Small intestine (tissue), 7 donors: ENCODE data around the gene RPP30. TPM values are rescaled to one million over a fixed set of nuclear protein-coding genes. Genes with fewer than 3 reads are reported as not detected.
A peak's percentile ranks its signal among the peaks of the same experiment; 100 is the strongest.

Experiments used
- DNase-seq, 2 donors: peaks; one replicate each; pipeline versions ENCODE4 v3.0.0 to v3.0.0-alpha.2; 2013
- FAIRE-seq: peaks from 2 replicates; lab custom pipeline; 2012; peaks lifted over from hg19 to GRCh38; lab: Jason Lieb, UNC
- H3K27ac ChIP-seq, 3 donors: one replicate each; pipeline ENCODE4 v1.5.1; 2013; ENCODE audit warnings: low read length in 2 of 3, mild to moderate bottlenecking in 2 of 3, control low read depth in 1 of 3, inconsistent platforms in 1 of 3, low read depth in 1 of 3, moderate library complexity in 1 of 3
- H3K27me3 ChIP-seq, 3 donors: one replicate each; pipeline ENCODE4 v1.6.1; 2013; ENCODE audit warnings: low read length in 3 of 3, inconsistent platforms in 1 of 3; ENCODE audit not compliant: control insufficient read depth in 3 of 3, insufficient read depth in 3 of 3
- H3K36me3 ChIP-seq, 3 donors: one replicate each; pipeline ENCODE4 v1.6.1; 2013; ENCODE audit warnings: low read length in 3 of 3, inconsistent platforms in 1 of 3, low read depth in 1 of 3, mild to moderate bottlenecking in 1 of 3, moderate library complexity in 1 of 3; ENCODE audit not compliant: control insufficient read depth in 3 of 3, insufficient read depth in 2 of 3
- H3K4me1 ChIP-seq, 3 donors: one replicate each; pipeline ENCODE4 v1.6.1; 2013; ENCODE audit warnings: low read length in 2 of 3, inconsistent platforms in 1 of 3, low read depth in 1 of 3, mild to moderate bottlenecking in 1 of 3, moderate library complexity in 1 of 3; ENCODE audit not compliant: control insufficient read depth in 3 of 3, insufficient read depth in 2 of 3
- H3K4me3 ChIP-seq, 3 donors: one replicate each; pipeline ENCODE4 v1.5.1; 2013; ENCODE audit warnings: low read length in 3 of 3, control low read depth in 1 of 3, inconsistent platforms in 1 of 3, low read depth in 1 of 3, mild to moderate bottlenecking in 1 of 3, moderate library complexity in 1 of 3
- H3K9me3 ChIP-seq, 2 donors: one replicate each; pipeline ENCODE4 v1.6.1; 2013; ENCODE audit warnings: low read depth in 1 of 2, low read length in 1 of 2; ENCODE audit not compliant: control insufficient read depth in 2 of 2, insufficient read depth in 1 of 2
- WGBS, 3 donors: extraction: QIAGEN DNeasy Blood & Tissue Kit; methylation state at CpG; one replicate each; pipeline ENCODE4 v1.1.7; 2013; 5-methylcytosine and 5-hydroxymethylcytosine counted together
- polyA plus RNA-seq, 4 donors: library from polyadenylated mRNA; stranded (reverse) in 3 of 4; unstranded in 1 of 4; fragments of 200-250 nt in 3 of 4; fragments of 120-200 nt in 1 of 4; gene quantifications; one replicate each; pipeline versions ENCODE4 v1.2.1 to v1.2.3, GENCODE V29; 2013
- donor health status: healthy with polysubstance abuse.
- donor health status: control.
- donor health status: control.
- donor health status: Bipolar disorder and iron deficiency.
- donor health status: healthy.

The RPP30 gene
- polyA plus RNA-seq, 4 donors, result 18.4 to 32.9 (median 24.1) TPM

DNA sequence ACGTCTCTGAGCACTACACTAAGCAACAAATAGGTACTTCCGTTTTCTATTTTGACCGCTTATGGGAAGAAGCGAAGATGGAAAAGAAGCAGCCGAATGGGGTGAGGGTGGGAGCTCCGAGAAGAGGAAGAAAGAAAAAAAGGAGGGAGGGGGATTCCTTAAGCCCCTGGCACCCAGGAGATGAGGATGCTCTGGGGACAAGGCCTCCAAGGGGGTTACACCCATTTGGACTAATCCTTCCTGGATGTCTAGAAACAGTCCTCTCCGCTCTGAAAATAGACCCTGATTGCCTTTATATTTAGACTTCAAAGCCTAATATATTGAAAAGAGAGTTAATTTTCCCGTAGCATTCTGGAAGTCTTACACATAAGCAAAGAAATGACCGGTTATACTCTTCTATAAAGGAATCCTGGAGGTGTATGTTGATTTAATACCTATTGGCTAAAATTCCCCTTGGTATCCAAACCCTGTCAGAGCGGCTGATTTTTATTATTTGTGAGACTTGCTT lies 13.3 kb upstream of the RPP30 start:
- 32 to 35% (median 34%) methylated on average over 10 of the region's 10 CpGs for WGBS, 3 donors
- Histone ChIP-seq H3K36me3 (no peaks in the 10 kb centered on the region), H3K4me1 (no peaks in the 10 kb centered on the region), H3K27me3 (peaks cover 6 to 49% (median 10%) of the 10 kb centered on the region in 3 donors), H3K4me3 (peak overlapping the region in 2 of 3 donors; percentile 48 to 73), H3K27ac (peak overlapping the region in 1 of 3 donors; percentile 77), H3K9me3 (no peaks in the 10 kb centered on the region)
- FAIRE-seq (no peak), DNase-seq (no peak)

DNA sequence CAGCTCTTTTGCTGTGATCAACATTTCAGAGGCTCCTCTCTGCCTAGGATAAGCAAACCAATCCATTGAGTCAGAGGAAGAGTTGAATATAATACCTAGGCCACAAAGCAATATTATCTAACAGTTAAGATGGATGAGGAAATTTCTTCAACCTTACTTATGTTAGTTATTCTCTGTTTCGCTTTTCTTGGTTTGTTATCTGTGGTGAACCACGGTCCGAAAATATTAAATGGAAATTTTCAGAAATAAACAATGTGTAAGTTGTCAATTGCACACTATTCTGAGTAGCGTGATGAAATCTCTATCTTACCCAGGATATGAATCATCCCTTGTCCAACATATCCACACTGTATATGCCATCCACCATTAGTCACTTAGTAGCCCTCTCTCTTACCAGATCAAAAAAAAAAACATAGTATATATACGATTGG lies 12.4 kb upstream of the RPP30 start:
- DNase-seq, result no peak
- Histone ChIP-seq H3K4me1 (no peaks in the 10 kb centered on the region), H3K9me3 (no peaks in the 10 kb centered on the region), H3K27me3 (peaks cover 6 to 46% (median 7%) of the 10 kb centered on the region in 3 donors), H3K27ac (no peak overlapping the region), H3K36me3 (no peaks in the 10 kb centered on the region), H3K4me3 (no peak overlapping the region)
- WGBS, 3 donors, result 61 to 73% (median 62%) methylated on average over 5 of the region's 5 CpGs
- FAIRE-seq, result no peak

DNA sequence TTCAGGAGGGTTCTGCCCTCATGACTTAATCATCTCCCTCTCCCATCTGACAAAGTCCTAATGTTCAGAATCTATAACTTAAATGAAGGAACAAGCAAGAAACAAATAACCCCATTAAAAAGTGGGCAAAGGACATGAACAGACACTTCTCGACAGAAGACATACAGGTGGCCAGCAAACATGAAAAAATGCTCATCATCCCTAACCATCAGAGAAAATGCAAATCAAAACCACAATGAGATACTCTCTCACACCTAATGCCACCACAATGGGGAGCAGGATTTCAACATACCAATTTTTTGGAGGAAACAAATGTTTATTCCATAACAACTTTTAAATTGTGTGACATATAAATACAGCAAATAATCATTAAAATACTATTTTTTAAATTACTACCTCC lies 11.0 kb upstream of the RPP30 start:
- no peak for FAIRE-seq

DNA sequence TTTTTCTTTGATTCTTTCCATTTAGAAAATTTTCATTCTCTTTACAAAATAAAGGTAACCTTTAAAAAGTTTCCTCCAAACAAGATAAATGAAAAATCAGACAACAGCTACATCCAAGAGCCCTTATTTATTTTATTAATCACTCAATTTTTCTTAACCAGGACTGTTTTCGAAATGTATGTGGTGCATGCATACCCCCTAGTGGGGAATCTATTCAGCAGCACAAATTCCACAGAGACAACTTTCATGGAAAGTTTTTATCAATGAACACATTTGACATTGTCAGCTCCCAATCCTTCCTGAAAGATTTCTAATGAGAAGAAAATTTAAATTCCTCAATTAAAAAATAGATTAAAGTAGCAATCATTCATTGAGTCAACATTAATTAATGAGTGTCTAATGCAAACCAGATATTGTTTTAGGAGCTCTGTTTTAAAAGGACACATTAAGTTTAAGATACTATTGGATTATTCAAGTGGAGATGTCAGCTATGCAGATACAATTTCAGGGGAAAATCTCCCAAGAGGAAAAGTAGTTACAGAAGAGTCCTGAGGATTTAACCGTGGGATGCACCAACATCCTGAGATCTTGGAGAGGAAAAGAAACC lies 8.8 kb upstream of the RPP30 start:
- Histone ChIP-seq H3K4me1 (no peaks in the 10 kb centered on the region), H3K36me3 (no peaks in the 10 kb centered on the region), H3K4me3 (no peak overlapping the region), H3K9me3 (no peaks in the 10 kb centered on the region), H3K27ac (no peak overlapping the region), H3K27me3 (peaks cover 0 to 35% (median 4%) of the 10 kb centered on the region in 3 donors)
- WGBS, 3 donors, result 24 to 35% (median 29%) methylated on average over 2 of the region's 2 CpGs
- FAIRE-seq, result no peak
- peak in 1 of 2 donors; percentile 7 for DNase-seq

More for the DNA sequence above, 11.0 kb upstream of the RPP30 start:
- Histone ChIP-seq H3K4me1 (no peaks in the 10 kb centered on the region), H3K27me3 (peaks cover 4 to 41% (median 9%) of the 10 kb centered on the region in 3 donors), H3K36me3 (no peaks in the 10 kb centered on the region), H3K27ac (no peak overlapping the region), H3K9me3 (no peaks in the 10 kb centered on the region), H3K4me3 (no peak overlapping the region)
- DNase-seq, result no peak
- WGBS, 3 donors, result 58 to 74% (median 65%) methylated on average over 1 of the region's 1 CpG

DNA sequence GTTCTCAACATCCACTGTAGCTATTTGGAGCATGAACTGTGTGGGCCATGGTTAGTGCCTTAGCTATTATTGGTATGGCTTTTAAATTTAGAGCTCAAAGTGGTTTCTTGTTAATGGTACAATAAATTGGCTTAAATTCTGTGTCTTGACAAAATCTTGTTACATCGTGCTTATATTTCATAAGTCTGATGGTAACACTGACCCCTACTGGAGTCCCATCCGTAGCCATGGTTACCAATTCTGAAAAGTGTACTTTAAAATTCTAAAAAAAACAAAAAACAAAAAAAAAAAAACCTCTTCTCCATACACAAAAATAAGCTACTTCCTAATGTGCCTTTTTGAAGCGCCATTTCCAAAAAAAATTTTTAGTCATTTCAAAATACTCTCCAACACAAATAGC lies 6.4 kb upstream of the RPP30 start:
- Histone ChIP-seq H3K9me3 (no peaks in the 10 kb centered on the region), H3K27ac (no peak overlapping the region), H3K4me1 (no peaks in the 10 kb centered on the region), H3K27me3 (peaks cover 0 to 25% (median 4%) of the 10 kb centered on the region in 3 donors), H3K4me3 (no peak overlapping the region), H3K36me3 (no peaks in the 10 kb centered on the region)
- no peak for FAIRE-seq
- 31 to 43% (median 40%) methylated on average over 3 of the region's 3 CpGs for WGBS, 3 donors
- no peak for DNase-seq

DNA sequence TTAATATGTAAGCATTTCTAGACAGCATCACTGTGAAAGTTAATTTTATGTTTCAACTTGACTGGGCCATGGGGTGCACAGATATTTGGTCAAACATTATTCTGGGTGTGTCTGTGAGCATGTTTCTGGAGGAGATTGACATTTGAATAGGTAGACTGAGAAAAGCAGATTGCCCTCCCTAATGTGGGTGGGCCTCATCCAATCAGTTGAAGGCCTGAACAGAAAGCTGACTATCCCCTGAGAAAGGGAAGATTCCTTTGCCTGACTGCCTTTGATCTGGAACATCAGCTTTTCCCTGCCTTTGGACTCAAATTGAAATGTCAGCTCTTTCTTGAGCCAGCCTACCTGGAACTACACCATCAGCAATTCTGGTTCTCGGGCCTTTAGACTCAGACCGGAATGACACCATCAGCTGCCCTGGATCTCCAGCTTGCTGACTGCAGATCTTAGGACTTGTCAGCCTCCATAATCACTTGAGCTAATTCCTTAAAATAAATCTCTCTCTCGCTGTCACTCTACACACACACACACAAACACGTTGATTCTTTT lies 5.7 kb upstream of the RPP30 start:
- Histone ChIP-seq H3K4me3 (no peak overlapping the region), H3K4me1 (no peaks in the 10 kb centered on the region), H3K27me3 (peaks cover 0 to 22% (median 4%) of the 10 kb centered on the region in 3 donors), H3K27ac (no peak overlapping the region), H3K36me3 (no peaks in the 10 kb centered on the region), H3K9me3 (no peaks in the 10 kb centered on the region)
- no peak for DNase-seq
- 86 to 91% (median 87%) methylated on average over 4 of the region's 4 CpGs for WGBS, 3 donors
- FAIRE-seq, result no peak

DNA sequence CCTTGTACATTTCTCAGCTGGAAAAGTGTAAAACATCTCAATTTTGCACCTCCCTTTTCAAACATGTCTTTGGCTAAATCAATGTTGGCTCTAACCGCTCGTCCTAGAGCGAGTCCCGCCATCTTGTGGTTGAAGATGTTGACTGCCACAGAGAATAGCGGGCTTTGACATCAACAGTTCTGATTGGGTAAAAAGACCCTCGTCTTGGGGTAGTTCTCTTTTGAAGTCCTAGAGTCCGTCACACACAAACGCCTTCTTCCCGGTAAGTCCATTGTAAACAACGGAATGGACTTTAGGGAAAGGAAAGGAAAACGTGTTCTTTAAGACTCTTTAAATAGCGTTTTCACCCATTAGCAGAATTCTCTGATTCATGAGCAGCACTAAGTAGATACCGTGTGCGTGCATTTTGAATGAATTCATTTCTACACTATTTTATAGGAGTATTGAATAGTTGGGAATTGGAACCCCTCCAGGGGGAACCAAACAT lies 452 bp upstream of the RPP30 start:
- no peaks in the 10 kb centered on the region for H3K36me3 ChIP-seq
- 2 to 4% (median 3%) methylated on average over 14 of the region's 14 CpGs for WGBS, 3 donors
- H3K4me3 ChIP-seq, result peak overlapping the region; percentile 75 to 93 (median 86)
- peak; percentile 31 to 49 for DNase-seq
- H3K9me3 ChIP-seq, result no peaks in the 10 kb centered on the region
- FAIRE-seq, result no peak
- H3K4me1 ChIP-seq, result no peaks in the 10 kb centered on the region
- H3K27ac ChIP-seq, result peak overlapping the region in 1 of 3 donors; percentile 67
- peaks cover 0 to 9% (median 3%) of the 10 kb centered on the region in 3 donors for H3K27me3 ChIP-seq

DNA sequence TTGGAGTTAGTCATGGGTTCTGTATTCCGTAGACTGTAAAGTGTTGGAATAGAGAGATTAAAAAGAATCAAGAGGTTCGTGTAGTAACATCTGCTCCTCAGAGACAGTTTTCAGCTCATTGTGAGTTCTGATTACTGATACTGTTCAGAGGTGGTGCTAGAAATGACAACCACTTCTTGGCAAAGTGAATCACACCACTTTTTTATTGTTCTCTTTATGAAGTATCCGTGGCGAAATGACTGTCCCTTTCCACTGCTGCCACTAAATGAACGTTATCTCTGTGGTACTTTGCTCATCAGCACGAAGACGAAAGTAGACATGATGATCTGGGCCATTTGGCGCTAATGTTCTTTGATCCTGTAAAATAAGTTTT lies 860 bp downstream of the RPP30 start:
- WGBS, 3 donors, result 6 to 21% (median 8%) methylated on average over 8 of the region's 8 CpGs
- Histone ChIP-seq H3K27me3 (peaks cover 0 to 4% (median 0%) of the 10 kb centered on the region in 3 donors), H3K4me3 (peak overlapping the region in 2 of 3 donors; percentile 75 to 93), H3K27ac (no peak overlapping the region), H3K4me1 (no peaks in the 10 kb centered on the region), H3K36me3 (peaks cover 4 to 5% (median 5%) of the 10 kb centered on the region in 3 donors), H3K9me3 (no peaks in the 10 kb centered on the region)
- FAIRE-seq, result no peak
- peak in 1 of 2 donors; percentile 11 for DNase-seq
